Measurements from ENCODE around the gene SLC15A4. TPM values are rescaled to one million over a fixed set of nuclear protein-coding genes. Genes with fewer than 3 reads are reported as not detected.

The SLC15A4 gene
- total and polyA plus RNA-seq, 9 donors, result 16.2 to 23.6 (median 19.4) TPM

DNA sequence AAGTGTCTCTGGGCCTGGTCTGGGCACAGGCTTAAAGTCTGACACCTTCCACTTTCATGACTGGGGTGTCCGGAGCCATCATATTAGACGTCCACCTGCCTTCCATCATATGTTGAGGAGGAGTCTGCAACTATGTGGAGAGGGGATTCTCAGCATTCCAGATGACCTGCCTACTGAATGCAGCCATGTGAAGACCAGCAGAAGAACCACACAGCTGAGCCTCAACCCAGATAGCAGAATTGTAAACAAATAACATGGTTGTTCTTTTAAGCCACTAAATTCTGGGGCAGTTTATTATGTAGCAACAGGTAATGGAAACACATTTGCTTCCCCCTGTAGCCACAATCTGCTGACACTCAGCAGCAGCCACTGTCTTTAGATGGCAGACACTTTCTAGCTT is 4.0 kb upstream of the SLC15A4 start:
- Histone ChIP-seq H3K36me3 (ENCODE audit: control insufficient read depth, insufficient read depth, low read length) (no peaks in the 10 kb centered on the region), H3K9me3 (replicated peaks; ENCODE audit: control insufficient read depth, low read depth, low read length) (no peaks in the 10 kb centered on the region), H3K27me3 (ENCODE audit: control insufficient read depth, insufficient read depth, low read length) (no peaks in the 10 kb centered on the region), H3K27ac (ENCODE audit: low read length) (no peak overlapping the region), H3K4me1 (ENCODE audit: control insufficient read depth, insufficient read depth, low read length) (peaks cover 27% of the 10 kb centered on the region), H3K4me3 (ENCODE audit: low read length) (no peak overlapping the region)
- DNase-seq, result no peak
- no CpG with 5 or more reads among the region's 2 CpGs for WGBS (ENCODE audit: insufficient coverage)

DNA sequence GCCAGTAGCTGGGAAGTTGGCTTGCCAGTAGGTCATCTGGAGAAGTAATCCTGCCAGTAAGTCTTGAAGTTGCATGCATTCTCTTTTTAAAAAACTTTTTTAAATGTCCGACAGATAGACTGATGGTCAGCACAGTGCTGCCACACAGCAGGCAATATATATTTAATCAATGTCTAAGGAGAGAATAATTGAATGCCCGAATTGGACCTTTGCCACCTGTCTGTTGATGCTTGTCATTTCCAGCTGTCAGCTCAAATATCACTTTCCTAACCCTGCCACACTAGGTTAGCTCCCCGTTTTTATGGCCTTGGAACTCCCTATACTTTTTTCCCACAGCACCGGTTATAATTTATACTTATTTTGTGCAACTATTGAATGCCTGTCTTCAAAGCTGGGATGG is 2.1 kb upstream of the SLC15A4 start:
- Histone ChIP-seq H3K4me3 (ENCODE audit: low read length) (no peak overlapping the region), H3K27ac (ENCODE audit: low read length) (peak overlapping the region; percentile 9), H3K27me3 (ENCODE audit: control insufficient read depth, insufficient read depth, low read length) (no peaks in the 10 kb centered on the region), H3K36me3 (ENCODE audit: control insufficient read depth, insufficient read depth, low read length) (no peaks in the 10 kb centered on the region), H3K9me3 (replicated peaks; ENCODE audit: control insufficient read depth, low read depth, low read length) (no peaks in the 10 kb centered on the region), H3K4me1 (ENCODE audit: control insufficient read depth, insufficient read depth, low read length) (peaks cover 42% of the 10 kb centered on the region)
- 50% methylated on average over 1 of the region's 4 CpGs for WGBS (ENCODE audit: insufficient coverage)
- DNase-seq, result peak; percentile 58

DNA sequence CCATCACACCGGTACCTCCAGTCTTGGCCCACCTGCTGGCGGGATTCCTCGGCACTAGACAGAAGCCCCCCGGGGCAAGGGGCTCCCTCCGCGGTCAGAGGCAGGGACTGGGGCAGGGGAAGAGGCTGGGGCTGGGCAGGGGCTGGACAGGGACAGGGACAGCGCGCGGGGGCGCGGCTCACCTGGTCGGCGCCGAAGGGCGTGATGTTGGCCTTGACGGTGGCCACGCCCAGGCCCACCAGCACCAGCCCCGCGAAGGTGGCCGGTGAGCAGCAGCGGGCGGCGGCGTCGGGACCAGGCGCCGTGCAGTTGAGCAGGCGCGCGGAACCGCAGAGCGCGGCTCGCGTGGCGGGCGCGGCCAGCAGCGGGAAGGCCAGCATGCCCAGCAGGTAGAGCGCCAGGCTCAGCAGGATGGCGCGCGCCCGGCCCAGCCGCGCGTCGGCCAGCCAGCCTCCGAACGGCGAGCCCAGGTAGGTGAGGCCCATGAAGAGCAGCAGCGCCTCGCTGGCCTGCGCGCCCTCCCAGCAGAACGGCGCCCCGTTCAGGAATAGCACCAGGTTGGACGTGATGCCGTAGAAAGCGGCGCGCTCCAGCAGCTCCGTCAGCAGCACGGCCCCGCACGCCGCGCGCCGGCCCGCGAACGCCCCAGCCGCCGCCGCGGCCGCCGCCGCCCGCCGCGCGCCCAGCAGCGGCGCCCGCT is 392 bp downstream of the SLC15A4 start:
- H3K27ac ChIP-seq (ENCODE audit: low read length), result peak overlapping the region; percentile 55

DNA sequence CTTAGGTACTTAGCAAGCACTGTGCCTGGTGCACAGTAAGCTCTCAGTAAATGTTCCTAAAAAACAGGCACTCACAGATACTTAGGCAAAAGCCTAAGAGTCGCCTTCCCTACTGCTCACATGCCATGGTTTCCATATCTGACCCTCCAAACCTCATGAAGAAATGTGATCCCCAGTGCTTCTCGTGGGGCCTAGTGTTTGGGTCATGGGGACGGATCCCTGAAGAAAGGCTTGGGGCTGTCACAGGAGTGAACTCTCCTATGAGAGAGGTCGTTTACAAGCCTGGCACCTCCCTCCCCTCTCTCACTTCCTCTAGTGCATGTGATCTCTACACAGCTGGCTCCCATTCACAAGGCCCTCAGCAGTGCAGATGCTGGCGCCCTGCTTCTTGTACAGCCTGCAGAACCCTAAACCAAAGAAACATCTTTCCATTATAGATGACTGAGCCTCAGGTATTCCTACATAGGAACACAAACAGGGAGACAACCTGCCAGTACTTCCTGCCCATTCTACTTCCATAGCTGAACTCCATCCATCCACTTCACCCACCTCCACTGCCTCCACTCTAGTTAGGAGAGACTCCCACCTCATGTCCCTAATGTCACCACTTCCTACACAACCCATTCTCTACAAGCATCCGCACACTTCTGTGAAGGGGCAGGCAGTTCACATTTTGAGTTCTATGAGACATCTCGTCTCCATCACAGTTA is 2.9 kb downstream of the SLC15A4 start:
- H3K4me1 ChIP-seq (ENCODE audit: control insufficient read depth, insufficient read depth, low read length), result peaks cover 51% of the 10 kb centered on the region
- WGBS (ENCODE audit: insufficient coverage), result 49% methylated on average over 2 of the region's 7 CpGs
- no peak overlapping the region for H3K4me3 ChIP-seq (ENCODE audit: low read length)

More for the DNA sequence above, 392 bp downstream of the SLC15A4 start:
- Histone ChIP-seq H3K4me3 (ENCODE audit: low read length) (peak overlapping the region; percentile 71), H3K36me3 (ENCODE audit: control insufficient read depth, insufficient read depth, low read length) (peaks cover 10% of the 10 kb centered on the region), H3K9me3 (replicated peaks; ENCODE audit: control insufficient read depth, low read depth, low read length) (no peaks in the 10 kb centered on the region), H3K4me1 (ENCODE audit: control insufficient read depth, insufficient read depth, low read length) (peaks cover 48% of the 10 kb centered on the region), H3K27me3 (ENCODE audit: control insufficient read depth, insufficient read depth, low read length) (no peaks in the 10 kb centered on the region)
- under 1% methylated on average over 82 of the region's 88 CpGs for WGBS (ENCODE audit: insufficient coverage)
- no peak for DNase-seq

DNA sequence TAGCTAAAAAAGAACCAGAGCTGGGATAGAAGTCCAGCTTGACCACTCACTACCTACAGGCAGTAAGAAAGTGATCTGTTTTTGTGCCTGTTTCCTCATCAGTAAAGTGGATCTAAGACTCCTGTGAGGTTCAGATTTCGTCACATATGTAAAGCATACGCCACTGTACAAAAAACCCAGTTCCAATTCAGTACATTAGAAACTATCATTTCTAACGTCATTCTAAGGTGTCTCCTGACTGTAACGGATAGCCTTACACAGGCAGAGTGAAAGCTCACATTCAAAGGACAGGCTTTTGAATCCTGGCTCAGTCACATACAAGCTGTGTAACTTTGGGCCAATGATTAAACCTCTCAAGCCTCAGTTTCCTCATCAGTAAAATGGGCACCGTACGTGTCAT is 3.5 kb downstream of the SLC15A4 start:
- Histone ChIP-seq H3K27ac (ENCODE audit: low read length) (peak overlapping the region; percentile 48), H3K9me3 (replicated peaks; ENCODE audit: control insufficient read depth, low read depth, low read length) (no peaks in the 10 kb centered on the region), H3K27me3 (ENCODE audit: control insufficient read depth, insufficient read depth, low read length) (no peaks in the 10 kb centered on the region), H3K4me1 (ENCODE audit: control insufficient read depth, insufficient read depth, low read length) (peaks cover 46% of the 10 kb centered on the region), H3K36me3 (ENCODE audit: control insufficient read depth, insufficient read depth, low read length) (peaks cover 10% of the 10 kb centered on the region), H3K4me3 (ENCODE audit: low read length) (no peak overlapping the region)
- no peak for DNase-seq
- WGBS (ENCODE audit: insufficient coverage), result 92% methylated on average over 6 of the region's 6 CpGs

More for the DNA sequence above, 2.9 kb downstream of the SLC15A4 start:
- Histone ChIP-seq H3K36me3 (ENCODE audit: control insufficient read depth, insufficient read depth, low read length) (peaks cover 10% of the 10 kb centered on the region), H3K9me3 (replicated peaks; ENCODE audit: control insufficient read depth, low read depth, low read length) (no peaks in the 10 kb centered on the region), H3K27me3 (ENCODE audit: control insufficient read depth, insufficient read depth, low read length) (no peaks in the 10 kb centered on the region), H3K27ac (ENCODE audit: low read length) (peak overlapping the region; percentile 48)
- DNase-seq, result peak; percentile 72

DNA sequence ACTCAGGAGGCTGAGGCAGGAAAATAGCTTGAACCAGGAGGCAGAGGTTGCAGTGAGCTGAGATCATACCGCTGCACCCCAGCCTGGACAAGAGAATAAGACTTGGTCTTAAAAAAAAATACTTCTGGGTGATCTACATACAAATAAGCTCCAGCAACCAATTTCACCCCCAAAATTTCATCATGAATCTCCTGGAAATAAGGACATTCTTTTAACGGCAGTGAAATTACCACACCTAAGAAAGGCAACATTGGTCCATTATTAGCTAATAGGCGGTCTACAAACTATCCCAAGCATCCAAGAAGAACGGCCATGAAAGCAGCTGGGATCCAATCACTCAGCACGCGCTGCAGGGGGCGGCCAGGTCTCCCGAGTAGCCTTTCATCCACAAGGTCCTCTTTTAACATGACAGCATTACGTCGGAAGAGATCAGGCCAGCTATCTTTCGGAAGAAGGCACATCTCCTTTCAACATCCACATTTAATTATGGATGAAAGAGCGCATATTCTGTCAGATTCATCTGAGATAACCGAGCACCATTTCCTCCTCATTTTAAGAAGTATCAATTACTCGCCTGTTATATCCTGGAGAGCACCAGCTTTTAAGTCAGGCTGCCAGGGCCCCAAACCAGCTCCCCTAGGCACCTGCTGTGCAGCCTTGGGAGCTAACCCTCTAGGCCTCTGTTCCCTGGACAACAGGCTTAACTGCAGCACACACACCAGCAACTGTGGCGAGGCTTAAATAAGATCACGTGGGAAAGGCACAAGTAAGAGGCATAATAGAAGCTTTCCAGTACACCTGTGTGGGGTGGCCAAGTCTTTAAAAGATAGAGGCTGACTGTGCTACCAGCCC is 4.2 kb downstream of the SLC15A4 start:
- Histone ChIP-seq H3K36me3 (ENCODE audit: control insufficient read depth, insufficient read depth, low read length) (peaks cover 12% of the 10 kb centered on the region), H3K4me1 (ENCODE audit: control insufficient read depth, insufficient read depth, low read length) (peaks cover 41% of the 10 kb centered on the region), H3K27ac (ENCODE audit: low read length) (peak overlapping the region; percentile 62), H3K4me3 (ENCODE audit: low read length) (no peak overlapping the region), H3K9me3 (replicated peaks; ENCODE audit: control insufficient read depth, low read depth, low read length) (no peaks in the 10 kb centered on the region), H3K27me3 (ENCODE audit: control insufficient read depth, insufficient read depth, low read length) (no peaks in the 10 kb centered on the region)
- WGBS (ENCODE audit: insufficient coverage), result 86% methylated on average over 15 of the region's 16 CpGs
- peak; percentile 46 for DNase-seq

DNA sequence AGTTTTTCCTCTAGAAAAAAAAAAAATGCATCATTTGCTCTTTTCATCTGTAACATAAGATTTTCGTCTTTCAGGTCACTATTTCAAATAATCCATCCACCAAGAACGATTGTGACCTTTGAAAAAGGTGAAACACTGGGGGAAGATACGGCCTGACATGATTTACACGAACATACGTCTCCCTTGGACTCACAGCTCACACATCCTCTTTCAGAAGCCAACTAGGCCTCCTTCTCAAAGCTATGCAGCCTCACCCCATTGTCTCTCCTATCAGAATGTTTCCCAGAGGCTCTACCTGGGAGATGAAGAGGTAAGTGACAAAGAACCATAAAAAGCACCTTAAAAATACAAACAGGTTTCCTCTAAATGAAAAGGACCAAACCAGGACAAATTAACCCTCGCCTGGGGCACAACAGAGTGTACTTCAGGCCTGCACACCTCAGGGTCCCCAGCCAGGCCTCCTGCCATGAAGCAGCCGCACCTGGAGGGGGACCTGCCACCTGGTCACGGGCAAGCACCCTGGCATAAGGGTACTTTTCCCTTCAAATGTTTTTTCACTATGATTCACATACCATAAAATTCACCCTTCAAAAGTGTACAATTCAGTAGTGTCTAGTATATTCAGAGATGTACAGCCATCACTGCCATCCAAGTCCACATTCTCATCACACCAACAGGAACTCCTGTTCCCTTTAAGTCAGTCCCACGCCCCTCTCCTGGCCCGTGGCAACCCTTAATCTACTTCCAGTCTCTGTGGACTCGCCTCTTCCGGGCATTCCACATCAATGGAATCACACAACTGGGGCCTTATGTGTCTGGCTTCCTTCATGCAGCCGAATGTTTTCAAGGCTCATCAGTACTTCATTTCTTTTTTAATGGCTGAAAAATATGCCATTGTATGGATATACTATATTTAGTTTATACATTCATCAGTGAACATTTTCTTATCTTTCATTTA is 5.4 kb downstream of the SLC15A4 start:
- 53% methylated on average over 3 of the region's 13 CpGs for WGBS (ENCODE audit: insufficient coverage)
- Histone ChIP-seq H3K36me3 (ENCODE audit: control insufficient read depth, insufficient read depth, low read length) (peaks cover 23% of the 10 kb centered on the region), H3K4me1 (ENCODE audit: control insufficient read depth, insufficient read depth, low read length) (peaks cover 37% of the 10 kb centered on the region), H3K27me3 (ENCODE audit: control insufficient read depth, insufficient read depth, low read length) (no peaks in the 10 kb centered on the region), H3K27ac (ENCODE audit: low read length) (peak overlapping the region; percentile 13), H3K9me3 (replicated peaks; ENCODE audit: control insufficient read depth, low read depth, low read length) (no peaks in the 10 kb centered on the region), H3K4me3 (ENCODE audit: low read length) (no peak overlapping the region)
- no peak for DNase-seq

DNA sequence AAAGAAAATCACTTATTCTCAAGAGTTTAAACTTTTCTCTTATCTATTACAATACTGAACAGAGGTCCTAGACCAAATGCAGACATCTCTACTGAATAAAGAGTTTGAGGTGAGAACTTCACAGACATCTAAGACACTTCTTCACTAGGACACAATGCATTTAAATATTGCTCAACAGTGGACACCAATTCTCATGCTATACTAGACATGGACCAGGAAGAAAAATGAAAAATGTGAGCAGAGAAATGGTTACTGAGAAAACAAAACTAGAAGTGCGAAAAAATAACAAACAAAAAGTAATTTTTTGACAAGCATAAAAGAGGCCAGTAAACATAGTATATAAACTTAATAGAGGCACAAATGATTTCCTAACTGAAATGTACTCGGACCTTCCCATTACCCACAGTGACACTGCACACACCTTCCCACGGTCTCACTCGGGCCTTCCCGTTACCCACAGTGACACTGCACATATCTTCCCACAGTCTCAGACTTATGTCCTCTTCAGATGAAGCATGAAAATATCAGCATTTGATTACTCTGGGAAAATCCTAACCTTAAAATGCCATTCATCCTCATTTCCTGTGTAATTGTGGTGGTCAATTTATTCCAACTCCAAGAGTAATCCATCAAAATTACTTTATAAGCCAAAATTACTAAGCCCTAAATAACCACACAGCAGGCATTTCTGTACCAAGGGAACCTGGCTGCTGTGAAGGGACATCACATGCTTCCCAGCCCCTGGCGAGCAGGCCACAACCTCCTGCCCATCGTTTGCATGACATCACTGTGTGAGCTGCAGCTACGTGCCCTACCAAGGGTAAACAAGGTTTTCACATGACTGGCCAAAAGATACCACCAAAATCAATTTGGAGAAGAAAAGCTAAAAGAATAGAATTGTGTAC is 6.4 kb downstream of the SLC15A4 start:
- H3K9me3 ChIP-seq (replicated peaks; ENCODE audit: control insufficient read depth, low read depth, low read length), result no peaks in the 10 kb centered on the region
- no peak overlapping the region for H3K27ac ChIP-seq (ENCODE audit: low read length)
- H3K4me1 ChIP-seq (ENCODE audit: control insufficient read depth, insufficient read depth, low read length), result peaks cover 29% of the 10 kb centered on the region
- H3K36me3 ChIP-seq (ENCODE audit: control insufficient read depth, insufficient read depth, low read length), result peaks cover 27% of the 10 kb centered on the region
- H3K27me3 ChIP-seq (ENCODE audit: control insufficient read depth, insufficient read depth, low read length), result no peaks in the 10 kb centered on the region
- H3K4me3 ChIP-seq (ENCODE audit: low read length), result no peak overlapping the region
- 71% methylated on average over 4 of the region's 8 CpGs for WGBS (ENCODE audit: insufficient coverage)
- no peak for DNase-seq

DNA sequence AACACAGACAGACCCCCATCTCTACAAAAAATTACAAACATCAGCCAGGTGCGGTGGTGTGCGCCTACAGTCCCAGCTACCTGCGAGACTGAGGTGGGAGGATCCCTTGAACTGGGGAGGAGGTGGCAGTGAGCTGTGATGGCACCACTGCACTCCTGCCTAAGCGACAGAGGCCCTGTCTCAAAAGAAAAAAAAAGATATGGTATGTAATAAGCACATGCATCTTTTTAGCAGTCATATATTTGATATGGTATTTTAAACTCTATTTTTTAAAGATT is 7.2 kb downstream of the SLC15A4 start:
- no peaks in the 10 kb centered on the region for H3K9me3 ChIP-seq (replicated peaks; ENCODE audit: control insufficient read depth, low read depth, low read length)
- no peak overlapping the region for H3K27ac ChIP-seq (ENCODE audit: low read length)
- WGBS (ENCODE audit: insufficient coverage), result no CpG with 5 or more reads among the region's 4 CpGs
- H3K27me3 ChIP-seq (ENCODE audit: control insufficient read depth, insufficient read depth, low read length), result no peaks in the 10 kb centered on the region
- no peak for DNase-seq
- peaks cover 23% of the 10 kb centered on the region for H3K4me1 ChIP-seq (ENCODE audit: control insufficient read depth, insufficient read depth, low read length)
- H3K36me3 ChIP-seq (ENCODE audit: control insufficient read depth, insufficient read depth, low read length), result peaks cover 32% of the 10 kb centered on the region
- H3K4me3 ChIP-seq (ENCODE audit: low read length), result no peak overlapping the region
